HG03159 (cell line): ENCODE measurements around the gene YIPF4.
"Not testable (repeated sequence)": the region's sequence is repeated elsewhere in the genome, so short reads cannot be mapped to it uniquely, and the experiment has no call there.

ENCODE experiments used
- ATAC-seq: cut with Tn5 transposase; IDR thresholded peaks from one replicate; pipeline ENCODE4 v1.9.1; 2021; ENCODE audit warnings: mild to moderate bottlenecking, moderate library complexity; ENCODE audit not compliant: unreplicated experiment

YIPF4 gene

GRCh38 chr2:32277674-32278477 is at the start of gene YIPF4:
TSS of gene YIPF4 (plus strand) at chr2:32277904. CDS start at chr2:32278156, 252 bp downstream.
- peak; percentile 97 for ATAC-seq

- no peak for ATAC-seq
These were observed 49.5 kb upstream of the YIPF4 start for GRCh38 chr2:32228181-32228580.

- ATAC-seq = no peak
These were observed 48.1 kb upstream of the YIPF4 start for GRCh38 chr2:32229635-32230034.

GRCh38 chr2:32231959-32232358 is 45.7 kb upstream of the YIPF4 start:
- no peak for ATAC-seq

- no peak for ATAC-seq
These were observed 42.4 kb upstream of the YIPF4 start for GRCh38 chr2:32235315-32235714.

GRCh38 chr2:32237488-32237887 is 40.2 kb upstream of the YIPF4 start:
- ATAC-seq = no peak

- ATAC-seq = no peak
These were observed 39.7 kb upstream of the YIPF4 start for GRCh38 chr2:32237996-32238395.

- no peak for ATAC-seq
These were observed 35.4 kb upstream of the YIPF4 start for GRCh38 chr2:32242331-32242730.

- ATAC-seq = no peak
These were observed 30.8 kb upstream of the YIPF4 start for GRCh38 chr2:32246911-32247310.

GRCh38 chr2:32248299-32248698 is 29.4 kb upstream of the YIPF4 start:
- no peak for ATAC-seq

GRCh38 chr2:32249731-32250236 is 27.9 kb upstream of the YIPF4 start:
- no peak for ATAC-seq

- ATAC-seq = no peak
These were observed 27.4 kb upstream of the YIPF4 start for GRCh38 chr2:32250290-32250689.

GRCh38 chr2:32258242-32258641 is 19.5 kb upstream of the YIPF4 start:
- no peak for ATAC-seq

- no peak for ATAC-seq
These were observed 17.3 kb upstream of the YIPF4 start for GRCh38 chr2:32260376-32260775.

- no peak for ATAC-seq
These were observed 15.6 kb upstream of the YIPF4 start for GRCh38 chr2:32262105-32262504.

GRCh38 chr2:32264422-32265105 is 13.1 kb upstream of the YIPF4 start, which contains the start of gene NLRC4:
TSS of gene NLRC4 (minus strand) at chr2:32264886. CDS start at chr2:32256775, 8,111 bp downstream.
- peak; percentile 93 for ATAC-seq

- no peak for ATAC-seq
These were observed 6.6 kb upstream of the YIPF4 start for GRCh38 chr2:32271063-32271462.

GRCh38 chr2:32272279-32272678 is 5.4 kb upstream of the YIPF4 start:
- no peak for ATAC-seq

- no peak for ATAC-seq
These were observed 3.4 kb upstream of the YIPF4 start for GRCh38 chr2:32274289-32274688.

- ATAC-seq = not testable (repeated sequence)
These were observed 1.9 kb upstream of the YIPF4 start for GRCh38 chr2:32275790-32276189.

- ATAC-seq = no peak
These were observed 386 bp upstream of the YIPF4 start for GRCh38 chr2:32277363-32277673.

- no peak for ATAC-seq
These were observed 762 bp downstream of the YIPF4 start for GRCh38 chr2:32278478-32278853.
